GM12878 (cell line): Measurements from ENCODE around the gene ZNF628. TPM values are rescaled to one million over a fixed set of nuclear protein-coding genes. Genes with fewer than 3 reads are reported as not detected.
A peak's percentile ranks its signal among the peaks of the same experiment; 100 is the strongest.

ENCODE experiments used
- ATAC-seq: fragments of 200-7000 bp; cut with Tn5 transposase; 3 replicates; pipeline ENCODE4 v1.9.1; 2020; ENCODE audit warnings: mild to moderate bottlenecking, moderate library complexity
- BruUV-seq: library from RNA; stranded (reverse); fragments of 400-500 nt; replicated peaks from 2 replicates; lab custom pipeline; 2021; lab: Mats Ljungman, UMichigan
- CTCF ChIA-PET: fragments of 300-600 bp; sonication (Branson Sonifier 250); formaldehyde crosslinking; extraction: SDS; loops from one replicate; lab custom pipeline; 2021; ENCODE audit warnings: inconsistent platforms; lab: Yijun Ruan, JAX
- POLR2A ChIA-PET: fragments of 350-600 bp; formaldehyde crosslinking; extraction: SDS; loops from one replicate; lab custom pipeline; 2021; ENCODE audit warnings: inconsistent platforms; lab: Charles Lee
- RAD21 ChIA-PET: fragments of 300-600 bp; sonication (Branson Sonifier 250); formaldehyde crosslinking; loops from one replicate; lab custom pipeline; 2023; ENCODE audit warnings: antibody characterized with exemption; ENCODE audit not compliant: unreplicated experiment; lab: Charles Lee
- SMC1A ChIA-PET: fragments of 300-600 bp; sonication (Branson Sonifier 250); formaldehyde crosslinking; loops from one replicate; lab custom pipeline; 2023; ENCODE audit not compliant: unreplicated experiment, uncharacterized antibody; lab: Charles Lee
- DNase-seq: peaks from one replicate; pipeline ENCODE4 v3.0.0-alpha.2; 2011; ENCODE audit warnings: low read depth, low spot score
- FAIRE-seq: peaks from 3 replicates; lab custom pipeline; 2011; peaks lifted over from hg19 to GRCh38; lab: Jason Lieb, UNC
- H2AFZ ChIP-seq: 2 replicates; pipeline ENCODE4 v1.6.0; 2011; ENCODE audit warnings: low read depth, low read length, control low read depth; ENCODE audit not compliant: control insufficient read depth
- H3K27ac ChIP-seq: 2 replicates; pipeline ENCODE4 v1.5.1; 2011; ENCODE audit warnings: control low read depth; ENCODE audit not compliant: control insufficient read depth, insufficient read depth
- H3K27me3 ChIP-seq, 2 experiments: replicated peaks in 1 of 2; 2 replicates each; pipeline versions ENCODE4 v1.6.0 to v1.6.1; 2011; ENCODE audit warnings: low read length in 1 of 2; ENCODE audit not compliant: control insufficient read depth in 2 of 2, insufficient read depth in 2 of 2
- H3K36me3 ChIP-seq, 2 experiments: 2 replicates each; pipeline ENCODE4 v1.5.1; 2011; ENCODE audit warnings: low read length in 1 of 2; ENCODE audit not compliant: control insufficient read depth in 2 of 2, insufficient read depth in 2 of 2
- H3K4me1 ChIP-seq: 2 replicates; pipeline ENCODE4 v1.6.1; 2011; ENCODE audit warnings: mild to moderate bottlenecking, low read length, moderate library complexity, mixed read lengths; ENCODE audit not compliant: control insufficient read depth, insufficient read depth
- H3K4me2 ChIP-seq: 2 replicates; pipeline ENCODE4 v1.6.0; 2011; ENCODE audit warnings: control low read depth; ENCODE audit not compliant: control insufficient read depth, insufficient read depth
- H3K4me3 ChIP-seq: fragments of 200-600 bp; sonication (generic); 2 replicates; pipeline ENCODE4 v1.5.1; 2016
- H3K79me2 ChIP-seq: 2 replicates; pipeline ENCODE4 v1.6.0; 2011; ENCODE audit warnings: low read length; ENCODE audit not compliant: control insufficient read depth, insufficient read depth
- H3K9ac ChIP-seq: 2 replicates; pipeline ENCODE4 v1.8.0; 2011; ENCODE audit warnings: low read length, control low read depth, mixed read lengths; ENCODE audit not compliant: control insufficient read depth, insufficient read depth
- H3K9me3 ChIP-seq: replicated peaks from 3 replicates; pipeline ENCODE4 v1.5.1; 2011; ENCODE audit warnings: mild to moderate bottlenecking, low read length; ENCODE audit not compliant: control insufficient read depth, insufficient read depth
- H4K20me1 ChIP-seq: 2 replicates; pipeline ENCODE4 v1.6.0; 2011; ENCODE audit not compliant: control insufficient read depth, insufficient read depth
- BCL11A ChIP-seq: IDR thresholded peaks from 2 replicates; pipeline ENCODE4 v1.6.1; 2011; ENCODE audit warnings: low read depth, low read length
- CHD2 ChIP-seq: IDR thresholded peaks from 2 replicates; pipeline ENCODE4 v1.6.1; 2011; ENCODE audit warnings: low read depth, low read length, improper control_type of control experiment, borderline replicate concordance
- ETV6 ChIP-seq, 2 experiments: fragments of 450-650 bp in 1 of 2; IDR thresholded peaks in 1 of 2; conservative IDR thresholded peaks in 1 of 2; 2 replicates each; pipeline ENCODE4 v1.6.1; 2014; ENCODE audit warnings: antibody characterized with exemption in 1 of 2, borderline replicate concordance in 1 of 2, low read depth in 1 of 2, mild to moderate bottlenecking in 1 of 2, moderate library complexity in 1 of 2
- HCFC1 ChIP-seq: fragments of 150-350 bp; IDR thresholded peaks from 2 replicates; pipeline ENCODE4 v1.6.1; 2014; ENCODE audit warnings: low read length
- HSF1 ChIP-seq: fragments of 150-350 bp; IDR thresholded peaks from 2 replicates; pipeline ENCODE4 v1.6.1; 2014; ENCODE audit warnings: mild to moderate bottlenecking, low read depth, low read length
- MYC ChIP-seq: IDR thresholded peaks from 2 replicates; pipeline ENCODE4 v1.6.1; 2011; ENCODE audit warnings: mild to moderate bottlenecking, low read length, moderate library complexity, inconsistent platforms; ENCODE audit not compliant: insufficient read depth, insufficient replicate concordance, insufficient read length, severe bottlenecking
- PAX8 ChIP-seq: fragments of 450-650 bp; IDR thresholded peaks from 2 replicates; pipeline ENCODE4 v1.6.1; 2017; ENCODE audit warnings: mild to moderate bottlenecking, moderate library complexity
- ZNF384 ChIP-seq: IDR thresholded peaks from 2 replicates; pipeline ENCODE4 v1.6.1; 2012; ENCODE audit warnings: low read depth, mild to moderate bottlenecking, low read length, improper control_type of control experiment, borderline replicate concordance
- WGBS: methylation state at CpG from one replicate; pipeline ENCODE4 v1.1.6; 2016; ENCODE audit warnings: low lambda C conversion rate; ENCODE audit not compliant: insufficient replicate concordance, insufficient coverage; ENCODE audit errors: missing lambda C conversion rate; 5-methylcytosine and 5-hydroxymethylcytosine counted together
- in situ Hi-C: fragments of 300-500 bp; cut with MboI; formaldehyde crosslinking; loops from 9 replicates; pipeline ENCODE4 v1.14.3; 2018; ENCODE audit warnings: mixed read lengths
- intact Hi-C: fragments of 100-400 bp; cut with micrococcal nuclease; formaldehyde crosslinking; loops from one replicate; pipeline ENCODE4 v1.14.2; 2022; ENCODE audit not compliant: unreplicated experiment
- polyA plus RNA-seq, 11 experiments: library from polyadenylated mRNA; depleted of rRNA in 4 of 11; unstranded in 6 of 11; stranded (reverse) in 5 of 11; fragments of >200 nt; fragmentation: Nextera tagmentation in 4 of 11; fragmentation: Illumina TruSeq in 1 of 11; extraction: Ambion mirVana in 4 of 11; extraction: Trizol in 1 of 11; gene quantifications; 1 replicate in 1 of 11; 2 replicates in 10 of 11; pipeline versions ENCODE4 v1.2.1 to v1.2.3, GENCODE V29; 2011 to 2016; ENCODE audit warnings: inconsistent platforms in 2 of 11, missing spikeins in 2 of 11, low read depth in 1 of 11
- total RNA-seq, 4 experiments: library from RNA; depleted of rRNA in 3 of 4; stranded (reverse); fragments of >200 nt in 3 of 4; fragmentation: Illumina TruSeq in 1 of 4; extraction: Trizol in 1 of 4; gene quantifications; 2 replicates each; pipeline versions ENCODE4 v1.2.1 to v1.2.3, GENCODE V29; 2013 to 2021

ZNF628 gene
- total and polyA plus RNA-seq, 10 of the 15 experiments (the other 5 are each of a cell fraction or from before 2014, with no cell fraction given): 0.04 to 11.3 (median 1.6) TPM; not detected in 1

DNA sequence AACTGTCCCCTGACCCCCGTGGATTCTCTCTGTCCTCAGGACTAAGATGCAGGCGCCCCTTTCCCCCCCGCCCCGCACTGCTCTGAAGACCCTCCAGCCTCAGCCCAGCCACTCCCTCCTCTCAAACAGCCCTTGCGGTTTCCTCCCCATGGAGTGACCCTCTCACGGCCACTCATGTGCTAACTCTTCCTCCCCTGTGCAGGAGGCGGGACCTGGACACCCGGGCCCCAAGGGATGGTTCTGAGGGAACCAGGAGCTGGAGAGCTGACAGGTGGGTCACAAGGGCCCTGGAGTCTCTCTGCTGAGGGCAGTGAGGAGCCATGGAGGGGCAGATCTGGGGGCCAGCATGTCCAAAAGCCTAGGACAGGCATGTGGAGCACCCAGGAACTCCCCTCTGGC lies 16.9 kb upstream of the ZNF628 start:
- FAIRE-seq (no peak), DNase-seq (no peak), ATAC-seq (no peak)
- no peaks in the 10 kb centered on the region for H3K27me3 ChIP-seq
- H3K4me1 ChIP-seq: no peaks in the 10 kb centered on the region
- POLR2A ChIA-PET: interaction anchor here (0.5 kb wide), 1 partner anchor 9 kb away, joined by 6 read pairs; no protein-coding TSS in a partner anchor
- peaks cover 9% of the 10 kb centered on the region for H3K79me2 ChIP-seq
- BruUV-seq: no TSS peak
- peaks cover 0 to 3% of the 10 kb centered on the region in 2 experiments; a peak in 3 of 4 replicates for H3K36me3 ChIP-seq
- CTCF ChIA-PET: interaction anchor here (1.0 to 3.2 kb wide), 3 partner anchors 8 to 785 kb away, joined by 3 to 15 read pairs (median 3); no protein-coding TSS in a partner anchor
- no peak overlapping the region; the same call in 1 of the 2 replicates for H3K9ac ChIP-seq
- no peak overlapping the region for H3K4me3 ChIP-seq
- RAD21 ChIA-PET: interaction anchor here (1.9 kb wide), 1 partner anchor 45 kb away, joined by 6 read pairs; no protein-coding TSS in a partner anchor
- TF ChIP-seq PAX8: no peak
- no peak for TF ChIP-seq CHD2
- no peak for TF ChIP-seq ZNF384
- TF ChIP-seq HCFC1: no peak
- no peak for TF ChIP-seq BCL11A
- TF ChIP-seq MYC: no peak
- TF ChIP-seq HSF1: no peak
- no peak for TF ChIP-seq ETV6 (conservative IDR thresholded peaks at IDR 0.05 in 1 of 2, IDR thresholded peaks at IDR 0.05 in 1 of 2; ENCODE audit: borderline replicate concordance in 1 of 2, low read depth in 1 of 2)
- H4K20me1 ChIP-seq: no peaks in the 10 kb centered on the region; the same call in 1 of the 2 replicates
- SMC1A ChIA-PET: interaction anchor here (0.6 kb wide), 1 partner anchor 142 kb away, joined by 3 read pairs; no protein-coding TSS in a partner anchor
- in situ Hi-C loops (no loop called here), intact Hi-C loops (no loop called here)
- H3K4me2 ChIP-seq: peak overlapping the region; percentile 30; the same call in 1 of the 2 replicates
- no peaks in the 10 kb centered on the region for H3K9me3 ChIP-seq
- WGBS: 71% methylated on average over 7 of the region's 8 CpGs
- H2AFZ ChIP-seq: no peak overlapping the region
- no peak overlapping the region for H3K27ac ChIP-seq
